ENCODE data around the gene GNAT3. TPM values are rescaled to one million over a fixed set of nuclear protein-coding genes. Genes with fewer than 3 reads are reported as not detected.

Gene GNAT3
- total and polyA plus RNA-seq, 4 donors = not detected

GRCh38 chr7:80420876-80421275 is 91.0 kb downstream of the GNAT3 start:
- no peak for TF ChIP-seq HNF4G (IDR thresholded peaks at IDR 0.05)
- no peak for TF ChIP-seq GABPA (IDR thresholded peaks at IDR 0.05 in 1 of 2, conservative IDR thresholded peaks at IDR 0.05 in 1 of 2)
- no peak for TF ChIP-seq FOXA2 (IDR thresholded peaks at IDR 0.05)
- TF ChIP-seq RAD21 (IDR thresholded peaks at IDR 0.05) = no peak
- no peak for TF ChIP-seq CTCF (IDR thresholded peaks at IDR 0.05; ENCODE audit: low read depth, low read length, missing input control)
- TF ChIP-seq ATF3 (IDR thresholded peaks at IDR 0.05) = no peak
- no peak for TF ChIP-seq JUND (IDR thresholded peaks at IDR 0.05)
- TF ChIP-seq FOXA1 (IDR thresholded peaks at IDR 0.05) = no peak
- TF ChIP-seq YY1 (IDR thresholded peaks at IDR 0.05) = no peak
- no peak for TF ChIP-seq RXRA (IDR thresholded peaks at IDR 0.05)
- TF ChIP-seq EGR1 (IDR thresholded peaks at IDR 0.05; ENCODE audit: low read depth in 2 of 2) = no peak
- H3K27ac ChIP-seq (ENCODE audit: low read depth in 1 of 2, low read length in 2 of 2) = no peak overlapping the region
- no peaks in the 10 kb centered on the region for H3K4me1 ChIP-seq (ENCODE audit: control insufficient read depth in 4 of 4, insufficient read depth in 4 of 4, low read length in 3 of 4)
- H3K36me3 ChIP-seq (ENCODE audit: control insufficient read depth in 4 of 4, insufficient read depth in 3 of 4, low read depth in 1 of 4, low read length in 3 of 4) = no peaks in the 10 kb centered on the region
- H3K9ac ChIP-seq (ENCODE audit: low read depth in 1 of 2, low read length in 2 of 2) = no peak overlapping the region
- WGBS = 82% methylated on average over 2 of the region's 2 CpGs
- no peak overlapping the region for H3K4me3 ChIP-seq (ENCODE audit: low read depth in 1 of 3, low read length in 3 of 3)
- no peaks in the 10 kb centered on the region for H3K27me3 ChIP-seq (ENCODE audit: control insufficient read depth in 4 of 4, insufficient read depth in 4 of 4, low read length in 3 of 4)
- DNase-seq (ENCODE audit: low spot score) = no peak
- H3K9me3 ChIP-seq (ENCODE audit: control insufficient read depth in 4 of 4, low read length in 3 of 4) = no peaks in the 10 kb centered on the region

DNA sequence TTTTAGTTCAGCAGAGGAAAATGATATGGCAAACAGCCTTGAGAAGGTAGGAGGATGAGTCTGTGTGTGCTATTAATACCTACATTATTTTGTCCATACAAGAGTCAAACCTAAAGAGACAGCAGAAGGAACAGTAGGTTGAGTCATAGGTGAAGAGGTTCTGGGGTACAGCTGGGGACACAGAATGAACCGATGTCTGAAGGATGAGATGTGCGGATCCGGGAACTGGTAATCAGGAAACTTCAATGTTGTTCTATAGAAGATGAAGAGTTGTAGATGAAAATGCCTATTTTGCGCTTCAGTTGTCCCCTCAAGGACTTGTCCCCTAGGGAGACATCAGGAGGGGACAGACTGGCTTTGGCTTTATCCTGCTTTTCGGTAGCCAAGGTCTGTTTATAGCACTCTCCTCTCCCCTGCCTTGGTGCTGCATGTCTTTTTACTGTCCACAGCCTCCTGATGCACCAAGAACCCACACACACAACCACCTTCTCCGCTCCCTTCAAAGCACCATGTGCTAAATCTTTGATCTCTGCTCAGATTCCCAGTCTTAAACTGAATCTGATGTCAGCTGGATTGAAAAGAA is 94.6 kb downstream of the GNAT3 start:
- Histone ChIP-seq H3K9ac (ENCODE audit: low read depth in 1 of 2, low read length in 2 of 2) (no peak overlapping the region), H3K27ac (ENCODE audit: low read depth in 1 of 2, low read length in 2 of 2) (no peak overlapping the region), H3K4me1 (ENCODE audit: control insufficient read depth in 4 of 4, insufficient read depth in 4 of 4, low read length in 3 of 4) (no peaks in the 10 kb centered on the region), H3K27me3 (ENCODE audit: control insufficient read depth in 4 of 4, insufficient read depth in 4 of 4, low read length in 3 of 4) (no peaks in the 10 kb centered on the region), H3K4me3 (ENCODE audit: low read depth in 1 of 3, low read length in 3 of 3) (no peak overlapping the region), H3K36me3 (ENCODE audit: control insufficient read depth in 4 of 4, insufficient read depth in 3 of 4, low read depth in 1 of 4, low read length in 3 of 4) (no peaks in the 10 kb centered on the region), H3K9me3 (ENCODE audit: control insufficient read depth in 4 of 4, low read length in 3 of 4) (no peaks in the 10 kb centered on the region)
- no peak for DNase-seq (ENCODE audit: low spot score)
- TF ChIP-seq EGR1 (IDR thresholded peaks at IDR 0.05; ENCODE audit: low read depth in 2 of 2) = no peak
- no peak for TF ChIP-seq YY1 (IDR thresholded peaks at IDR 0.05)
- no peak for TF ChIP-seq REST (IDR thresholded peaks at IDR 0.05)
- TF ChIP-seq JUND (IDR thresholded peaks at IDR 0.05) = no peak
- no peak for TF ChIP-seq GABPA (IDR thresholded peaks at IDR 0.05 in 1 of 2, conservative IDR thresholded peaks at IDR 0.05 in 1 of 2)
- no peak for TF ChIP-seq CTCF (IDR thresholded peaks at IDR 0.05; ENCODE audit: low read depth, low read length, missing input control)
- TF ChIP-seq HNF4A (conservative IDR thresholded peaks at IDR 0.05) = no peak
- TF ChIP-seq, protein P1, sequence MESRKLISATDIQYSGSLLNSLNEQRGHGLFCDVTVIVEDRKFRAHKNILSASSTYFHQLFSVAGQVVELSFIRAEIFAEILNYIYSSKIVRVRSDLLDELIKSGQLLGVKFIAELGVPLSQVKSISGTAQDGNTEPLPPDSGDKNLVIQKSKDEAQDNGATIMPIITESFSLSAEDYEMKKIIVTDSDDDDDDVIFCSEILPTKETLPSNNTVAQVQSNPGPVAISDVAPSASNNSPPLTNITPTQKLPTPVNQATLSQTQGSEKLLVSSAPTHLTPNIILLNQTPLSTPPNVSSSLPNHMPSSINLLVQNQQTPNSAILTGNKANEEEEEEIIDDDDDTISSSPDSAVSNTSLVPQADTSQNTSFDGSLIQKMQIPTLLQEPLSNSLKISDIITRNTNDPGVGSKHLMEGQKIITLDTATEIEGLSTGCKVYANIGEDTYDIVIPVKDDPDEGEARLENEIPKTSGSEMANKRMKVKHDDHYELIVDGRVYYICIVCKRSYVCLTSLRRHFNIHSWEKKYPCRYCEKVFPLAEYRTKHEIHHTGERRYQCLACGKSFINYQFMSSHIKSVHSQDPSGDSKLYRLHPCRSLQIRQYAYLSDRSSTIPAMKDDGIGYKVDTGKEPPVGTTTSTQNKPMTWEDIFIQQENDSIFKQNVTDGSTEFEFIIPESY (IDR thresholded peaks at IDR 0.05) = no peak
- TF ChIP-seq TAF1 (conservative IDR thresholded peaks at IDR 0.05) = no peak
- no peak for TF ChIP-seq FOXA2 (IDR thresholded peaks at IDR 0.05)
- TF ChIP-seq ATF3 (IDR thresholded peaks at IDR 0.05) = no peak
- no peak for TF ChIP-seq HNF4G (IDR thresholded peaks at IDR 0.05)
- no peak for TF ChIP-seq RAD21 (IDR thresholded peaks at IDR 0.05)
- TF ChIP-seq SP1 (IDR thresholded peaks at IDR 0.05) = no peak
- TF ChIP-seq MAX (IDR thresholded peaks at IDR 0.05) = no peak
- no peak for TF ChIP-seq FOXA1 (IDR thresholded peaks at IDR 0.05)
- no peak for TF ChIP-seq NR2F2 (IDR thresholded peaks at IDR 0.05)
- no peak for TF ChIP-seq RXRA (IDR thresholded peaks at IDR 0.05)
- 94% methylated on average over 6 of the region's 6 CpGs for WGBS

Measured in liver (tissue), 9 donors.